HUDEP-2 (cell line): ENCODE results near the gene TPT1.
A peak's percentile ranks its signal among the peaks of the same experiment; 100 is the strongest.
"Not testable (repeated sequence)": the region's sequence is repeated elsewhere in the genome, so short reads cannot be mapped to it uniquely, and the experiment has no call there.

Source experiments
- DNase-seq, 76 experiments: peaks; one replicate each; lab custom pipeline; 2025; ENCODE audit not compliant: unreplicated experiment in 76 of 76; lab: John Stamatoyannopoulos, UW

Gene TPT1

GRCh38 chr13:45306966-45307365 lies 34.0 kb downstream of the TPT1 start:
- DNase-seq: no peak

- no peak for DNase-seq
These were observed 35.9 kb downstream of the TPT1 start for GRCh38 chr13:45305079-45305478.

- DNase-seq: no peak
These were observed 37.1 kb downstream of the TPT1 start for GRCh38 chr13:45303866-45304265.

GRCh38 chr13:45303026-45303425 lies 38.0 kb downstream of the TPT1 start:
- peak in 5 of 76 experiments; percentile 9 to 36 (median 29) for DNase-seq

- DNase-seq: peak in 4 of 76 experiments; percentile 5 to 42 (median 18)
These were observed 38.5 kb downstream of the TPT1 start for GRCh38 chr13:45302507-45302906.

GRCh38 chr13:45301263-45301662 lies 39.7 kb downstream of the TPT1 start:
- peak in 6 of 76 experiments; percentile 2 to 31 (median 16) for DNase-seq

GRCh38 chr13:45300190-45300985 lies 40.6 kb downstream of the TPT1 start:
- DNase-seq: no peak

GRCh38 chr13:45299194-45299593 lies 41.8 kb downstream of the TPT1 start:
- peak in 68 of 76 experiments; percentile 4 to 80 (median 39) for DNase-seq

GRCh38 chr13:45298550-45298949 lies 42.4 kb downstream of the TPT1 start:
- not testable (repeated sequence) for DNase-seq

GRCh38 chr13:45298206-45298505 lies 42.8 kb downstream of the TPT1 start:
- no peak for DNase-seq

GRCh38 chr13:45297456-45298205 lies 43.4 kb downstream of the TPT1 start:
- no peak for DNase-seq

- DNase-seq: no peak
These were observed 44.7 kb downstream of the TPT1 start for GRCh38 chr13:45296259-45296658.

GRCh38 chr13:45295536-45295935 lies 45.4 kb downstream of the TPT1 start:
- DNase-seq: no peak

GRCh38 chr13:45292176-45292575 lies 48.8 kb downstream of the TPT1 start:
- DNase-seq: no peak

GRCh38 chr13:45289936-45290563 lies 50.9 kb downstream of the TPT1 start:
- no peak for DNase-seq
